Trophoblast cell (in vitro differentiated cells and primary cell): ENCODE measurements around the gene HDAC9.

ENCODE experiments used
- DNase-seq, 2 donors: peaks; one replicate each; pipeline ENCODE4 v3.0.0-alpha.2; 2016
- H2AFZ ChIP-seq: 2 replicates; pipeline ENCODE4 v1.6.1; 2013; ENCODE audit warnings: low read length, moderate library complexity, mild to moderate bottlenecking; ENCODE audit not compliant: insufficient read depth, poor library complexity
- H2AK5ac ChIP-seq: 2 replicates; pipeline ENCODE4 v1.6.1; 2013; ENCODE audit warnings: mild to moderate bottlenecking, low read length
- H2BK120ac ChIP-seq: 2 replicates; pipeline ENCODE4 v1.6.1; 2013; ENCODE audit warnings: low read length, mild to moderate bottlenecking, moderate library complexity; ENCODE audit not compliant: insufficient read depth, poor library complexity
- H2BK12ac ChIP-seq: 2 replicates; pipeline ENCODE4 v1.6.1; 2013; ENCODE audit warnings: mild to moderate bottlenecking, low read length, moderate library complexity
- H2BK5ac ChIP-seq: 2 replicates; pipeline ENCODE4 v1.6.1; 2013; ENCODE audit warnings: low read length, low read depth, moderate library complexity, mild to moderate bottlenecking; ENCODE audit not compliant: poor library complexity
- H3K14ac ChIP-seq: 2 replicates; pipeline ENCODE4 v1.6.1; 2013; ENCODE audit warnings: mild to moderate bottlenecking, low read length
- H3K18ac ChIP-seq: 2 replicates; pipeline ENCODE4 v1.6.1; 2013; ENCODE audit warnings: mild to moderate bottlenecking, low read length
- H3K23ac ChIP-seq: 2 replicates; pipeline ENCODE4 v1.6.1; 2013; ENCODE audit warnings: low read length
- H3K27ac ChIP-seq: 2 replicates; pipeline ENCODE4 v1.5.1; 2013; ENCODE audit warnings: low read depth, mild to moderate bottlenecking, inconsistent platforms, low read length, moderate library complexity
- H3K27me3 ChIP-seq: 2 replicates; pipeline ENCODE4 v1.6.1; 2013; ENCODE audit warnings: inconsistent platforms, mild to moderate bottlenecking, low read length, moderate library complexity; ENCODE audit not compliant: insufficient read depth
- H3K36me3 ChIP-seq, 2 experiments: 1 replicate in 1 of 2; 2 replicates in 1 of 2; pipeline ENCODE4 v1.6.1; 2013; ENCODE audit warnings: low read length in 2 of 2, mild to moderate bottlenecking in 2 of 2, moderate library complexity in 1 of 2; ENCODE audit not compliant: insufficient read depth in 2 of 2, control insufficient read depth in 1 of 2
- H3K4ac ChIP-seq: 2 replicates; pipeline ENCODE4 v1.6.1; 2013; ENCODE audit warnings: low read depth, mild to moderate bottlenecking, low read length, moderate library complexity
- H3K4me1 ChIP-seq, 2 experiments: 1 replicate in 1 of 2; 2 replicates in 1 of 2; pipeline ENCODE4 v1.6.1; 2013; ENCODE audit warnings: low read length in 2 of 2, mild to moderate bottlenecking in 2 of 2, moderate library complexity in 1 of 2; ENCODE audit not compliant: insufficient read depth in 2 of 2, control insufficient read depth in 1 of 2
- H3K4me2 ChIP-seq: 2 replicates; pipeline ENCODE4 v1.6.1; 2013; ENCODE audit warnings: inconsistent platforms, mild to moderate bottlenecking, low read length, moderate library complexity
- H3K4me3 ChIP-seq: 2 replicates; pipeline ENCODE4 v1.5.1; 2013; ENCODE audit warnings: mild to moderate bottlenecking, low read depth, low read length, inconsistent platforms
- H3K79me1 ChIP-seq: one replicate; pipeline ENCODE4 v1.6.1; 2013; ENCODE audit warnings: low read length
- H3K79me2 ChIP-seq: 2 replicates; pipeline ENCODE4 v1.6.1; 2013; ENCODE audit warnings: low read length, mild to moderate bottlenecking; ENCODE audit not compliant: control insufficient read depth, insufficient read depth, poor library complexity
- H3K9ac ChIP-seq: 2 replicates; pipeline ENCODE4 v1.6.1; 2013; ENCODE audit warnings: mild to moderate bottlenecking, low read length
- H3K9me3 ChIP-seq: 2 replicates; pipeline ENCODE4 v1.6.1; 2013; ENCODE audit warnings: low read depth, mild to moderate bottlenecking, control low read depth, inconsistent platforms, low read length; ENCODE audit not compliant: insufficient read depth
- H4K12ac ChIP-seq: 2 replicates; pipeline ENCODE4 v1.6.1; 2013; ENCODE audit warnings: low read depth, mild to moderate bottlenecking, low read length, moderate library complexity
- H4K8ac ChIP-seq: 2 replicates; pipeline ENCODE4 v1.6.1; 2013; ENCODE audit warnings: low read depth, mild to moderate bottlenecking, low read length, moderate library complexity
- H4K91ac ChIP-seq: one replicate; pipeline ENCODE4 v1.6.1; 2013; ENCODE audit warnings: low read depth, mild to moderate bottlenecking, low read length, moderate library complexity
- WGBS: extraction: QIAGEN DNeasy Blood & Tissue Kit; methylation state at CpG from one replicate; pipeline ENCODE4 v1.1.7; 2013; ENCODE audit warnings: missing lambda C conversion rate; ENCODE audit not compliant: insufficient read length, insufficient coverage; ENCODE audit errors: extremely low coverage; 5-methylcytosine and 5-hydroxymethylcytosine counted together

Gene HDAC9

GRCh38 chr7:18890134-18890533, 394.6 kb downstream of the HDAC9 start:
- H3K4me3 ChIP-seq: no peak overlapping the region

DNA sequence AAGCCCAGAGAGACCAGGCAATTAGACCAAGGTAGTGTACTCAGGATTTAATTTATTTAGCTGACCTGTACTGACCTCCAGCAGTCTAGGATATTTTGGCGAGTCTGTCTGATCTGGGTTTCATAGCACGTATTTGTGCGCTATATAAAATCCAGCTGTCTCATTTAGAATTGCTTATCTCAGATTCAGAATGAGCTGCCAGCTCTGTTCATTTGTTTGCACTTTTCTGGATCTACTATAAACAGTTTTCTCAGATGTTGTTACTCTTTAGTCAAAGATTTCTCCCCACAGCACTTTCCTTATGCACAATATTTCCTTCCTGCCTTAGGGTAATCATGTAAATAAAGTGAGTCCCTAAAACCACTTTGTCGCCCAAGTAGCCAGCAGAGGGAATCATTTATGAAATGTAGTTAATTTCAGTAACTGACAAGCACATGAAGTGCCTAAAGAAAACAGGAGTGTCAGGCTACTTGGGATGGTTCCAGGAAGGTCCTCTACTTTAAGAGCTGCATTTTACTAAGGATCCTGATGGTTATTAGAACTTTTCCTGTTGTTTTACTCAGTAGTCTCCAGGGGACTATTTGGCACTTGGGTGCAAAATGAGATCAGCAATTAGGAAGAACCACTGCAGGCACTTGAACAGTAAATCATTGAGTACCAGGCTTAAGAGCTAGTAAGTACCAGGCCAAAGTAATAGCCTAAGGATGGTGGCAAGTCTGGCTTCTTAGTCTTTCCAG, 395.5 kb downstream of the HDAC9 start:
- Histone ChIP-seq H3K9ac (no peak overlapping the region), H4K8ac (no peak overlapping the region), H4K91ac (no peak overlapping the region), H3K27me3 (no peaks in the 10 kb centered on the region), H3K36me3 (no peaks in the 10 kb centered on the region), H2BK12ac (no peak overlapping the region), H3K4me3 (no peak overlapping the region), H3K9me3 (no peaks in the 10 kb centered on the region), H3K79me2 (no peaks in the 10 kb centered on the region), H3K27ac (no peak overlapping the region), H3K14ac (no peak overlapping the region), H3K4me2 (no peak overlapping the region), H2AFZ (no peak overlapping the region), H2BK5ac (no peak overlapping the region), H3K23ac (no peak overlapping the region), H3K4me1 (no peaks in the 10 kb centered on the region), H3K18ac (no peak overlapping the region), H2BK120ac (no peak overlapping the region), H3K79me1 (no peaks in the 10 kb centered on the region), H2AK5ac (no peak overlapping the region), H4K12ac (no peak overlapping the region), H3K4ac (no peak overlapping the region)
- DNase-seq: no peak
- WGBS: no CpG with 5 or more reads among the region's 4 CpGs

More at GRCh38 chr7:18890134-18890533, 394.6 kb downstream of the HDAC9 start:
- Histone ChIP-seq H4K12ac (no peak overlapping the region), H3K18ac (no peak overlapping the region), H3K27me3 (no peaks in the 10 kb centered on the region), H2AK5ac (no peak overlapping the region), H4K8ac (no peak overlapping the region), H2BK120ac (no peak overlapping the region), H3K14ac (no peak overlapping the region), H3K9ac (no peak overlapping the region), H3K23ac (no peak overlapping the region), H2AFZ (no peak overlapping the region), H4K91ac (no peak overlapping the region), H3K79me1 (no peaks in the 10 kb centered on the region), H3K79me2 (no peaks in the 10 kb centered on the region), H3K9me3 (no peaks in the 10 kb centered on the region), H3K4ac (no peak overlapping the region), H2BK12ac (no peak overlapping the region), H3K4me2 (no peak overlapping the region), H2BK5ac (no peak overlapping the region), H3K27ac (no peak overlapping the region), H3K4me1 (no peaks in the 10 kb centered on the region), H3K36me3 (no peaks in the 10 kb centered on the region)
- no CpG with 5 or more reads among the region's 2 CpGs for WGBS
- no peak for DNase-seq

DNA sequence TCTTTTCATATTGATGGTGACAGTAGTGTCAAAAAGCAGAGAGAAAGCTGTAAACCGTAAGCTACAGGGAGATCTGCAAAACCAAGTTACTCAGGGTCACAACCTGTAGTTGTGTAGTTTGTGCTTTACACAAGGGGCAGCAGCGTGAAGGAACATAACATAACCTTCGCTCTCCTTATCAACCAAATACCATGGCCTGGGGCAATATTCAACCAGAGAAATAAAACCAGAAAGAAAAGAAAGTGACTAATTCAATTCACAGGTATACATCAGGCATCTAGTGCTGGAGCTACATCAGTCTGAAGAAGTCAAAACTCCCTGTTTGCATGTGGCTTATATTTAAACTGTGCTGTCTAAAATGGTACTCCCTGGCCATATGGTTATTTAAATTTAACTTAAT, 397.6 kb downstream of the HDAC9 start:
- no CpG with 5 or more reads among the region's 3 CpGs for WGBS
- no peaks in the 10 kb centered on the region for H3K36me3 ChIP-seq
- no peaks in the 10 kb centered on the region for H3K79me2 ChIP-seq
- no peak overlapping the region for H3K18ac ChIP-seq
- no peak overlapping the region for H2AFZ ChIP-seq
- no peak overlapping the region for H3K4me2 ChIP-seq
- no peak overlapping the region for H2AK5ac ChIP-seq
- H3K27ac ChIP-seq: no peak overlapping the region
- H3K14ac ChIP-seq: no peak overlapping the region
- no peak overlapping the region for H2BK12ac ChIP-seq
- no peak overlapping the region for H3K4me3 ChIP-seq
- no peak for DNase-seq
- no peak overlapping the region for H2BK120ac ChIP-seq
- no peak overlapping the region for H4K12ac ChIP-seq
- no peaks in the 10 kb centered on the region for H3K27me3 ChIP-seq
- no peaks in the 10 kb centered on the region for H3K9me3 ChIP-seq
- no peak overlapping the region for H3K4ac ChIP-seq
- H4K91ac ChIP-seq: no peak overlapping the region
- no peaks in the 10 kb centered on the region for H3K4me1 ChIP-seq
- H3K79me1 ChIP-seq: no peaks in the 10 kb centered on the region
- H3K9ac ChIP-seq: no peak overlapping the region
- H3K23ac ChIP-seq: no peak overlapping the region
- H4K8ac ChIP-seq: no peak overlapping the region
- H2BK5ac ChIP-seq: no peak overlapping the region

DNA sequence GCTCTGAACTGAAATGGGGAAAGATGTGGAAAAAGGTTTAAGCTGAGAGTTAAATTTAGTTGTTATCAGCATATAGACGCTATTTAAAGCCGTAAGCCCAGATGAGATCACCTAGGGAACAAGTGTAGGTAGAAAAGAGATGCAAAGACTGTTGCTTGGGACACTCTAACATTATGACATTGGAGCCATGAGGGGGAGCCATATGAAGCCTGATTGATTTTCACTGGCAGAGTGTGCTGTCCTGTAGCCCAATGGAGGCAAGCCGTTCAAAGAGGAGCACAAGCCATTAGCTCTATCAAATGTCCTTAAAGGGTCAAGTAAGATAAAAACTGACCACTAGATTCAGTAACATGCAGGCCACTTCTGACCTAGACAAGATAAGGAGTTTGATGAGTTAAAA, 398.6 kb downstream of the HDAC9 start:
- no peak overlapping the region for H2BK12ac ChIP-seq
- no peak overlapping the region for H3K14ac ChIP-seq
- no peak overlapping the region for H2BK5ac ChIP-seq
- H3K4me3 ChIP-seq: no peak overlapping the region
- H2AFZ ChIP-seq: no peak overlapping the region
- H2BK120ac ChIP-seq: no peak overlapping the region
- H4K91ac ChIP-seq: no peak overlapping the region
- H3K18ac ChIP-seq: no peak overlapping the region
- H3K9ac ChIP-seq: no peak overlapping the region
- no peaks in the 10 kb centered on the region for H3K36me3 ChIP-seq
- no peaks in the 10 kb centered on the region for H3K9me3 ChIP-seq
- H3K4me2 ChIP-seq: no peak overlapping the region
- H3K27me3 ChIP-seq: no peaks in the 10 kb centered on the region
- H3K79me2 ChIP-seq: no peaks in the 10 kb centered on the region
- no peaks in the 10 kb centered on the region for H3K79me1 ChIP-seq
- no peak overlapping the region for H3K27ac ChIP-seq
- H3K23ac ChIP-seq: no peak overlapping the region
- H4K8ac ChIP-seq: no peak overlapping the region
- no CpG with 5 or more reads among the region's 3 CpGs for WGBS
- no peaks in the 10 kb centered on the region for H3K4me1 ChIP-seq
- DNase-seq: no peak
- no peak overlapping the region for H4K12ac ChIP-seq
- no peak overlapping the region for H2AK5ac ChIP-seq
- H3K4ac ChIP-seq: no peak overlapping the region
